Muscle layer of colon (tissue), 2 donors: ENCODE results near the gene TAF7L.
"Not testable (repeated sequence)": the region's sequence is repeated elsewhere in the genome, so short reads cannot be mapped to it uniquely, and the experiment has no call there.

Experiments used
- H3K27ac ChIP-seq: one replicate; pipeline ENCODE4 v1.7.0; 2013; ENCODE audit warnings: low read depth, mild to moderate bottlenecking, low read length, moderate library complexity
- H3K27me3 ChIP-seq, 2 donors: one replicate each; pipeline ENCODE4 v1.7.0; 2013; ENCODE audit warnings: low read length in 2 of 2, mild to moderate bottlenecking in 2 of 2; ENCODE audit not compliant: insufficient read depth in 2 of 2, control insufficient read depth in 1 of 2
- H3K36me3 ChIP-seq: one replicate; pipeline ENCODE4 v1.7.0; 2013; ENCODE audit warnings: mild to moderate bottlenecking, low read length; ENCODE audit not compliant: insufficient read depth
- H3K4me1 ChIP-seq: one replicate; pipeline ENCODE4 v1.7.0; 2013; ENCODE audit warnings: mild to moderate bottlenecking, low read length; ENCODE audit not compliant: insufficient read depth
- H3K4me3 ChIP-seq, 2 donors: one replicate each; pipeline ENCODE4 v1.7.0; 2013; ENCODE audit warnings: low read length in 2 of 2, low read depth in 1 of 2, mild to moderate bottlenecking in 1 of 2, moderate library complexity in 1 of 2
- H3K9ac ChIP-seq: one replicate; pipeline ENCODE4 v1.7.0; 2013; ENCODE audit warnings: low read length
- H3K9me3 ChIP-seq: one replicate; pipeline ENCODE4 v1.7.0; 2013; ENCODE audit warnings: mild to moderate bottlenecking, low read length
- donor health status: abdominal sarcoma.
- donor health status: Adenocarcinoma of cecum.

The TAF7L gene, protein sequence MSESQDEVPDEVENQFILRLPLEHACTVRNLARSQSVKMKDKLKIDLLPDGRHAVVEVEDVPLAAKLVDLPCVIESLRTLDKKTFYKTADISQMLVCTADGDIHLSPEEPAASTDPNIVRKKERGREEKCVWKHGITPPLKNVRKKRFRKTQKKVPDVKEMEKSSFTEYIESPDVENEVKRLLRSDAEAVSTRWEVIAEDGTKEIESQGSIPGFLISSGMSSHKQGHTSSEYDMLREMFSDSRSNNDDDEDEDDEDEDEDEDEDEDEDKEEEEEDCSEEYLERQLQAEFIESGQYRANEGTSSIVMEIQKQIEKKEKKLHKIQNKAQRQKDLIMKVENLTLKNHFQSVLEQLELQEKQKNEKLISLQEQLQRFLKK

GRCh38 chrX:101290957-101291603 lies at the start of gene TAF7L:
Gene TAF7L, minus strand, starts transcription at chrX:101291334. Its CDS starts 3,791 bp downstream, at chrX:101287543.
- no peaks in the 10 kb centered on the region for H3K36me3 ChIP-seq
- no peak within 1 kb of the TSS for H3K27ac ChIP-seq
- H3K4me1 ChIP-seq, result no peaks in the 10 kb centered on the region
- no peaks in the 10 kb centered on the region for H3K9me3 ChIP-seq
- no peak within 1 kb of the TSS for H3K4me3 ChIP-seq
- peaks cover 4 to 7% of the 10 kb centered on the region in 2 donors for H3K27me3 ChIP-seq
- H3K9ac ChIP-seq, result no peak within 1 kb of the TSS

GRCh38 chrX:101337776-101338271 lies 46.7 kb upstream of the TAF7L start:
- H3K4me1 ChIP-seq, result no peaks in the 10 kb centered on the region
- no peaks in the 10 kb centered on the region for H3K27me3 ChIP-seq
- no peaks in the 10 kb centered on the region for H3K9me3 ChIP-seq
- H3K4me3 ChIP-seq, result no peak overlapping the region
- H3K9ac ChIP-seq, result no peak overlapping the region
- no peak overlapping the region for H3K27ac ChIP-seq
- H3K36me3 ChIP-seq, result no peaks in the 10 kb centered on the region

DNA sequence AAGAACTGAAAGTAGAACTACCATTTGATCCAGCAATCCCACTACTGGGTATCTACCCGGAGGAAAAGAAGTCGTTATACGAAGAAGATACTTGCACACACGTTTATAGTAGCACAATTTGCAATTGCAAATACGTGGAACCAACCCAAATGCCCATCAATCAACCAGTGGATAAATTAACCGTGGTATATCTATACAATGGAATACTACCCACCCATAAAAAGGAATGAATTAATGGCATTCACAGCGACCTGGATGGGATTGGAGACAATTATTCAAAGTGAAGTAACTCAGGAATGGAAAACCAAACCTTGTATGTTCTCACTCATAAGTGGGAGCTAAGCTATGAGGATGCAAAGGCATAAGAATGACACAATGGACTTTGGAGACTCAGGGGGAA lies 43.2 kb upstream of the TAF7L start:
- not testable (repeated sequence) for H3K27ac ChIP-seq, H3K4me3 ChIP-seq, H3K4me1 ChIP-seq, H3K9me3 ChIP-seq, H3K36me3 ChIP-seq, H3K27me3 ChIP-seq, H3K9ac ChIP-seq

GRCh38 chrX:101326600-101326999 lies 35.5 kb upstream of the TAF7L start:
- not testable (repeated sequence) for H3K4me1 ChIP-seq, H3K27me3 ChIP-seq, H3K4me3 ChIP-seq, H3K27ac ChIP-seq, H3K9ac ChIP-seq, H3K9me3 ChIP-seq, H3K36me3 ChIP-seq

DNA sequence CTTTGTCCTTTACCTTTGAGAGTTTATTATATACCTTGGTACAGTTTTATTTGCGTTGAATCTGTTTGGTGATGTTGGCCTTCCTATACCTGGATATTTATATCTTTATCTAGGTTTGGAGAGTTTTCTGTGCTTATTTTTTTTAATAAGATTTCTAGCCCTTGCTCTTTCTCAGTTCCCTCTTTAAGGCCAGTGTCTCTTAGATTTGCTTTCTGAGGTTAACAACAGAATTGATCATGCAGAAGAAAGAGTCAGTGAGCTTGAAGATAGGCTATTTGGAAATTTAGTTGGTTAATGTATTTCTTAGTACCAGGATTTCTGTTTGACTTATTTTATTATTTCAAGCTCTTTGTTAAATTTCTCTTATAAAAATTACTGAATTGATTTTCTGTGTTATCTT lies 12.7 kb upstream of the TAF7L start:
- Histone ChIP-seq H3K36me3 (no peaks in the 10 kb centered on the region), H3K4me1 (no peaks in the 10 kb centered on the region), H3K27me3 (no peaks in the 10 kb centered on the region), H3K27ac (no peak overlapping the region), H3K9me3 (no peaks in the 10 kb centered on the region), H3K4me3 (no peak overlapping the region), H3K9ac (no peak overlapping the region)

GRCh38 chrX:101295603-101296002 lies 4.5 kb upstream of the TAF7L start:
- not testable (repeated sequence) for H3K27ac ChIP-seq, H3K4me3 ChIP-seq, H3K9me3 ChIP-seq, H3K36me3 ChIP-seq, H3K9ac ChIP-seq, H3K4me1 ChIP-seq, H3K27me3 ChIP-seq

DNA sequence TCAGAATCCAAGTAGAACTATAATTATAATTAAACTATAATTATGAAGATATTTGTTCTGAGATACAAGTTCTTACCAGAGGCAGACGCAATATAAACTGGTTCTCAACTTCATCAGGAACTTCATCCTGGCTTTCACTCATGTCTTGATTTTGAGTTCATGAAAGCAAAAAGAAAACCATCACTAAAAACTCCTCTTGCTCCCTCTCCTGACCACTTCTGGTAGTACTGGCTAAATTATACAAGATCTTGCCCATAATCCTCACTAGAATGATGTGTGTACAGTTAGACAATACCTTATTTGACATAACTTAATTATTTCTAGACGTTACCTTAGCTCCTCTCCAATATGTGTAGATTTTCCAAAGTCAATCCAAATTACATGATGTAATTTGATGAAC lies 3.7 kb downstream of the TAF7L start:
- no peaks in the 10 kb centered on the region for H3K9me3 ChIP-seq
- H3K36me3 ChIP-seq, result no peaks in the 10 kb centered on the region
- H3K9ac ChIP-seq, result no peak overlapping the region
- H3K4me1 ChIP-seq, result no peaks in the 10 kb centered on the region
- H3K4me3 ChIP-seq, result no peak overlapping the region
- peaks cover 4 to 7% of the 10 kb centered on the region in 2 donors for H3K27me3 ChIP-seq
- H3K27ac ChIP-seq, result no peak overlapping the region

GRCh38 chrX:101276238-101276637 lies 14.9 kb downstream of the TAF7L start:
- H3K4me1 ChIP-seq, result no peaks in the 10 kb centered on the region
- H3K27me3 ChIP-seq, result no peaks in the 10 kb centered on the region
- H3K9ac ChIP-seq, result no peak overlapping the region
- no peak overlapping the region for H3K27ac ChIP-seq
- H3K9me3 ChIP-seq, result no peaks in the 10 kb centered on the region
- H3K36me3 ChIP-seq, result no peaks in the 10 kb centered on the region
- H3K4me3 ChIP-seq, result no peak overlapping the region

DNA sequence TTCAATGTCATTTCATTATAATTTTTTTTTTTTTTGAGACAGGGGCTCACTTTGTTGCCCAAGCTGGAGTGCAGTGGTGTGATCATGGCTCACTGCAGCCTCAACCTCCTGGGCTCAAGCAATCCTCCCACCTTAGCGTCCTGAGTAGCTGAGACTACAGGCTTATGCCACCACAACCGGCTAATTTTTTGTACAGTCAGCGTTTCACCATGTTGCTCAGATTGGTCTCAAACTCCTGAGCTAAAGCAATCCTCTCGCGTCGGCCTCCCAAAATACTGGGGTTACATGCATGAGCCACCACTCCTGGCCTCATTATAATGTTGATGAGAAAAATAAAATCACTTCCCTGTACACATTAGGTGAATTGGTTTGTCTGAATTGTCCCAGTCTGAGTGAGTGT lies 16.9 kb downstream of the TAF7L start:
- Histone ChIP-seq H3K36me3 (no peaks in the 10 kb centered on the region), H3K4me1 (no peaks in the 10 kb centered on the region), H3K9me3 (no peaks in the 10 kb centered on the region), H3K4me3 (no peak overlapping the region), H3K9ac (no peak overlapping the region), H3K27me3 (no peaks in the 10 kb centered on the region), H3K27ac (no peak overlapping the region)

- no peaks in the 10 kb centered on the region for H3K9me3 ChIP-seq
- no peak overlapping the region for H3K9ac ChIP-seq
- no peak overlapping the region for H3K27ac ChIP-seq
- no peaks in the 10 kb centered on the region for H3K27me3 ChIP-seq
- H3K4me1 ChIP-seq, result no peaks in the 10 kb centered on the region
- H3K4me3 ChIP-seq, result no peak overlapping the region
- no peaks in the 10 kb centered on the region for H3K36me3 ChIP-seq
These were observed 25.2 kb downstream of the TAF7L start for GRCh38 chrX:101265869-101266428.

GRCh38 chrX:101263766-101264165 lies 27.4 kb downstream of the TAF7L start:
- no peaks in the 10 kb centered on the region for H3K9me3 ChIP-seq

More at GRCh38 chrX:101263766-101264165, 27.4 kb downstream of the TAF7L start:
- Histone ChIP-seq H3K27me3 (no peaks in the 10 kb centered on the region), H3K36me3 (no peaks in the 10 kb centered on the region), H3K4me1 (no peaks in the 10 kb centered on the region), H3K4me3 (no peak overlapping the region), H3K27ac (no peak overlapping the region), H3K9ac (no peak overlapping the region)
